HL-60/S4 (cell line): Measurements from ENCODE around the gene CCL21.

Source experiments
- in situ Hi-C: fragments of 300-500 bp; cut with MboI; formaldehyde crosslinking; loops from 2 replicates; pipeline ENCODE4 v1.14.3; 2022; ENCODE audit warnings: low sequenced_read_pairs

The CCL21 gene

DNA sequence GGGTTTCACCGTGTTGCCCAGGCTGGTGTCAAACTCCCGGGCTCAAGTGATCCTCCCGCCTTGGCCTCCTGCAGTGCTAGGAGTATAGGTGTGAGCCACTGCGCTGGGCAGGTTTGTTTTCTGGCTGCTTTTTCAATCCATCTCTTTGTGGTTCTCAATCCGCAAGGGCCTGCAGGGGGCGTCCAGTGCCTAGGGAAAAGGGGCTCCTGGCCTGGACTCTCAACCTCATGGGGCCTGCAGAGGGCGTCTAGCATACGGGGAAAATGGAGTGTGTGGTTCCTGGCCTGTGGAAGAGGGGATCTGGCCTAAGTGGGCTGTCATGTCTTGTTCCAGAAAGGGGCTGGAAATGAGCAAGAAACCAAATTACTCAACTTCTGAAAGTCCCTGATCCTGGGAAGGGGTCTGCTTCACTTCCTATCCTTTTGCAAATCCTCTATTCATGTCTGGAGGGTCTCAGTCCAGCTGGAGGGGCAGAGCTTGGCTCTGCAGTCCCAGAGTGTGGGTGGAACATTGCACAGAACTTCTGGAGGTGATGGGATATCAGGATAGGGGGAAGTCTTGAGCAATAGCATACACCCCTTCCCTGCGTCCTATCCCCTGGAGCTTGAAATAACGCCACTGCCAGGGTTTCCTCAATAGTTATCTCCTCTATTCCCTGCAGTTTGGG lies 34.8 kb downstream of the CCL21 start:
- in situ Hi-C loops, result no loop called here

- in situ Hi-C loops, result no loop called here
Observed at GRCh38 chr9:34674440-34674839, 35.5 kb downstream of the CCL21 start.

GRCh38 chr9:34671307-34671706 lies 38.6 kb downstream of the CCL21 start:
- in situ Hi-C loops, result no loop called here

DNA sequence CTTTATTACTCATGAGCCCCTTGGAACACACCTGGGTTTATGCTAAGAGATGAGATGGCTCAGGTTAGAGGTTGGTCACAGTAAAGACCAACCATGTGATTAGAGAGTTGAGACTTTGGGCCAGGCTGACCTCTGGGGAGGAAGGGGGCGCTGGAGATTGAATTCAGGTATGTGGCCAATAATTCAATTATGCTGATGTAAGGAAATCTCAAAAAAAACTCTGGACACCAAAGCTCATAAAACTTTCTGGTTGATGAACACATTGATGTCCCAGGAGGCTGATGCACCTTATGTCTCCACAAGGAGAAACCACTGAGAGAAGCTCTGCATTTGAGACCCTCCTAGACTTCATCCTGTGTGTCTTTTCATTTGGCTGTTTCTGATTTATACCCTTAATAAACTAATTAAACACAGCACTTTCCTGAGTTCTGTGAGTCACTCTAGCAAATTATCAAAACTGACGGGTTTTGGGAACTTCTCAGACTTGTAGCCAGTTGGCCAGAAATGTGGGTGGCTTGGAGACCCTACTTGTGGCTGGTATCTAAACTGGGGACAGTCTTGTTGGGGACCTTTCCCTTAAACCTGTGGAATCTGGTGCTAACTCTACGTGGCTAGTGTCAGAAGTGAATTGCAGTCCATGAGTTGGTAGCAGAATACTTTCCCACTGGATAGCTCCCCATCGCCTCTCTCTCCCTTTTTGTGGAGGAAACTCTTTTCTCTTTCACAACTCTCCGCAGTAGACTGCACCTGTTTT lies 40.0 kb downstream of the CCL21 start:
- in situ Hi-C loops, result no loop called here

- in situ Hi-C loops, result no loop called here
Observed at GRCh38 chr9:34665381-34666250, 44.3 kb downstream of the CCL21 start.

GRCh38 chr9:34665067-34665380 lies 44.9 kb downstream of the CCL21 start:
- in situ Hi-C loops, result no loop called here

- in situ Hi-C loops, result no loop called here
Observed at GRCh38 chr9:34664281-34665066, 45.5 kb downstream of the CCL21 start.

DNA sequence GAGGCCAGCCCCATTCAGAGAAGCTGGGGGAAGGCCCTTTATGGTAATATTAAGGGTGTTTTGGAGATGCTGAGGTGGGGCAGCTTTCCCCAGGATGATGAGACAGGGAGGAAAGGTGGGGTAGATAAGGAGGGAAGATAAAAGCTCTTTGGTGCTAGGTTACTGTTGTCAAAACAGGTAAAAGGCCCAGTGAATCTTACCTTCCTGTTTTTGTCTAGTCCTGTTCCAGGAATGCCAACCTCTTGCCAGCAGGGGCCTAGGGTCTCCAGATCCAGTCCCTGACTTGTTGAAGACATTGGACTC lies 46.7 kb downstream of the CCL21 start:
- in situ Hi-C loops, result no loop called here

GRCh38 chr9:34662526-34663302 lies 47.2 kb downstream of the CCL21 start, which contains the start of gene CCL27:
CCL27 (minus strand) TSS chr9:34662657; CDS start chr9:34662633, 24 bp downstream.
- in situ Hi-C loops, result no loop called here

- in situ Hi-C loops, result no loop called here
Observed at GRCh38 chr9:34659592-34660253, 50.2 kb downstream of the CCL21 start.
